Measurements from ENCODE around the gene PLEKHM2. TPM values are rescaled to one million over a fixed set of nuclear protein-coding genes. Genes with fewer than 3 reads are reported as not detected.

The PLEKHM2 gene
- total RNA-seq, 2 experiments from 2014 or later: 48.2 to 50.1 TPM

GRCh38 chr1:15757016-15757543 lies 73.0 kb downstream of the PLEKHM2 start:
- Mint-ChIP-seq H3K27ac (no peak overlapping the region), H3K4me1 (peaks cover 8% of the 10 kb centered on the region), H3K4me3 (no peak overlapping the region), H3K27me3 (peaks cover 32% of the 10 kb centered on the region), H3K36me3 (ENCODE audit: low read depth) (no peaks in the 10 kb centered on the region), H3K9me3 (ENCODE audit: low read depth) (no peaks in the 10 kb centered on the region)
- CTCF ChIA-PET: no interaction called here
- ATAC-seq (no peak), DNase-seq (no peak)
- POLR2A ChIA-PET: interaction anchor here (0.7 kb wide), 1 partner anchor 194 kb away, joined by 3 read pairs; no protein-coding TSS in a partner anchor
- intact Hi-C loops (cut with DNase I, micrococcal nuclease): no loop called here

DNA sequence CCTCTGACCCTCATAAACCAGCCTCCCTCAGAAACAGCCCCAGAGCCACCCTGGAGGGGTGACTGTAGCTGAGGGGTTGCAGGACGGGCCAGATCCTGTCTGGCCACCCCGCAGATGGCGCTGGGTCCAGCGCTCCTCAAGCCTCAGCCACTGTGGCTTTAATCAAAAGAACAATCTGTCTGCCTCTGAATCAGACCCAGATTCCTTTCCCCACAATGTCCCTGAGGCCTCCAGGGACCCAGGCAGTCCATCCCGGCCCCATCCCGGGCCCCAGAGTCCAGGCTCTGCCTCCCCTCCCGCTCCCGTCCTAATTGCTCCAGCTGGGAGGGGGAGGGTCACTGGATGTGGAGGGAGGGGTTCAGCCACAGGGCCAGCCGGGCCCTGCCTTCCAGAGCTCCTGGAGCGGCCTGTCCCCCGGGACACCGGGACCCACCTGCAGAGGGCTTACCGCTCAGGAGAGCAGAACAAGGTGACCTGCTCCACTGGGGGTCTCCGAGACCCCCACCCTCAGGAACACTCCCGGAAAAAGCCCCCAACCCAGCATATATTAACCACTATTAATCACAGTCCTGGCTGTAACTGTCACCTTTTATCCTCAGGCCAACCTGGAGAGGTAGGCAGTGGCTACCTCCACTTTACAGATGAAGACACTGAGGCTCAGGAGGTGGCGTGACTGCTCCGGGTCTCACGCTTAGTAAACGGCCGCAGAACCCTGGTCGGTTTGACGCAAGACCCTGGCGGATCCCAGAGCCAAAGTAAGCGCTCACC lies 73.6 kb downstream of the PLEKHM2 start:
- Mint-ChIP-seq H3K27ac (no peak overlapping the region), H3K9me3 (ENCODE audit: low read depth) (no peaks in the 10 kb centered on the region), H3K4me1 (peaks cover 8% of the 10 kb centered on the region), H3K27me3 (peaks cover 32% of the 10 kb centered on the region), H3K36me3 (ENCODE audit: low read depth) (no peaks in the 10 kb centered on the region), H3K4me3 (peak overlapping the region; percentile 47)
- intact Hi-C loops (cut with DNase I, micrococcal nuclease): no loop called here
- ChIA-PET CTCF (interaction anchor here (0.7 kb wide), 1 partner anchor 14 kb away, joined by 3 read pairs; no protein-coding TSS in a partner anchor), POLR2A (no interaction called here)
- DNase-seq (no peak), ATAC-seq (no peak)

GRCh38 chr1:15758343-15758931 lies 74.3 kb downstream of the PLEKHM2 start, which contains the start of gene FBLIM1:
TSS of gene FBLIM1 (plus strand) at chr1:15758795. CDS start at chr1:15764984, 6,189 bp downstream.
- peak; percentile 34 for ATAC-seq
- intact Hi-C loops (cut with DNase I, micrococcal nuclease): no loop called here
- CTCF ChIA-PET: interaction anchor here (0.7 kb wide), 1 partner anchor 13 kb away, joined by 3 read pairs; no protein-coding TSS in a partner anchor
- DNase-seq: peak; percentile 25
- peaks cover 32% of the 10 kb centered on the region for H3K27me3 Mint-ChIP-seq
- POLR2A ChIA-PET: no interaction called here
- H3K36me3 Mint-ChIP-seq (ENCODE audit: low read depth): no peaks in the 10 kb centered on the region
- H3K27ac Mint-ChIP-seq: no peak within 1 kb of the TSS
- H3K4me3 Mint-ChIP-seq: peak within 1 kb of the TSS; percentile 47
- H3K9me3 Mint-ChIP-seq (ENCODE audit: low read depth): no peaks in the 10 kb centered on the region
- H3K4me1 Mint-ChIP-seq: peaks cover 8% of the 10 kb centered on the region

DNA sequence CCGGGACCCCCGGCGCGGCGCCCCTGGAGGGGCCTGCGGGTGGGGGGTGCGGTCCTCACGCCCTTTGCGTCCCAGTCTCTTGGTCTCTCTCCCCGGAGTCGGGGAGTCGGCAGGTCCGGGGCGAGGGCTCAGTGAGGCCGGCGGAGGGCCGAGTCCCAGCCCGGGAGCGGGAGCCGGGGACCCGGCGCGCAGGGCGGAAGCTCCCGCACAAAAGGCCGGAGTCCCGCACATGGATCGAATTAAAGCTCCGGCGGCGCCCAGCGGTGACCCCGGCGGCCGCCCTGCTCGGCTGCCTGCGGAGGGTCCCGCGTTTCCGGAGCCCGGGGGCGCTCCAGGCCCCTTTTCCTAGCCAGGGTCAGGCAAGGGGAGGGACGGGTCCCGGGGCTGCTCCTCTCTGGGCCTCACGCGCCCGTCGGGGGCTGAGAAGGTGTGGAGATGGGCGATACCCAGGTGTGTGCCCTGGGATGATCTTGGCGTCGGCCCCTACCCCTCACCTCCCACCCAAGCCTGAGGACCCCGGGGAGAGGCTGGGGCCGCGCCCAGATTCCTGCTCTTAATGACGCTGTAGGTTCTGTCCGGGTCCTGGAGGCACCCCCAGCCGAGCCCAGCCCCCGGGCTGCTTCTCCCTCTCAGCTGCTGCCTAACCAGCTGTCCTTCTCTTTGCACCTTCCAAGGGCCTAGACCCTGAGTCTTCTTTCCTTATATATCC lies 75.0 kb downstream of the PLEKHM2 start:
- Mint-ChIP-seq H3K9me3 (ENCODE audit: low read depth) (no peaks in the 10 kb centered on the region), H3K36me3 (ENCODE audit: low read depth) (no peaks in the 10 kb centered on the region), H3K27me3 (peaks cover 32% of the 10 kb centered on the region), H3K27ac (no peak overlapping the region), H3K4me3 (no peak overlapping the region), H3K4me1 (peaks cover 8% of the 10 kb centered on the region)
- intact Hi-C loops (cut with DNase I, micrococcal nuclease): no loop called here
- ChIA-PET POLR2A (no interaction called here), CTCF (interaction anchor here (0.7 kb wide), 1 partner anchor 274 kb away, joined by 3 read pairs; no protein-coding TSS in a partner anchor)
- ATAC-seq: peak; percentile 34
- DNase-seq: peak; percentile 15

GRCh38 chr1:15760520-15761211 lies 76.5 kb downstream of the PLEKHM2 start:
- Mint-ChIP-seq H3K27ac (no peak overlapping the region), H3K4me3 (no peak overlapping the region), H3K27me3 (peaks cover 28% of the 10 kb centered on the region), H3K4me1 (peaks cover 8% of the 10 kb centered on the region), H3K36me3 (ENCODE audit: low read depth) (no peaks in the 10 kb centered on the region), H3K9me3 (ENCODE audit: low read depth) (no peaks in the 10 kb centered on the region)
- CTCF ChIA-PET: interaction anchor here (1.2 kb wide), 1 partner anchor 31 kb away, joined by 3 read pairs; no protein-coding TSS in a partner anchor
- no peak for ATAC-seq
- intact Hi-C loops (cut with DNase I, micrococcal nuclease): no loop called here
- POLR2A ChIA-PET: no interaction called here
- no peak for DNase-seq

- POLR2A ChIA-PET: interaction anchor here (0.6 kb wide), 1 partner anchor 20 kb away, joined by 3 read pairs; no protein-coding TSS in a partner anchor
- peaks cover 22% of the 10 kb centered on the region for H3K27me3 Mint-ChIP-seq
Observed at GRCh38 chr1:15761366-15762128, 77.4 kb downstream of the PLEKHM2 start.

GRCh38 chr1:15762546-15762945 lies 78.4 kb downstream of the PLEKHM2 start:
- no peak overlapping the region for H3K27ac Mint-ChIP-seq
- ChIA-PET POLR2A (interaction anchor here (0.6 kb wide), 1 partner anchor 21 kb away, joined by 3 read pairs; no protein-coding TSS in a partner anchor), CTCF (interaction anchor here (0.7 to 0.8 kb wide), 2 partner anchors 263 to 1433 kb away, joined by 3 read pairs; no protein-coding TSS in a partner anchor)
- peaks cover 14% of the 10 kb centered on the region for H3K27me3 Mint-ChIP-seq
- intact Hi-C loops (cut with DNase I, micrococcal nuclease): no loop called here
- H3K4me1 Mint-ChIP-seq: peaks cover 2% of the 10 kb centered on the region
- no peaks in the 10 kb centered on the region for H3K36me3 Mint-ChIP-seq (ENCODE audit: low read depth)
- no peak overlapping the region for H3K4me3 Mint-ChIP-seq
- DNase-seq: no peak
- no peaks in the 10 kb centered on the region for H3K9me3 Mint-ChIP-seq (ENCODE audit: low read depth)
- ATAC-seq: no peak

More at GRCh38 chr1:15761366-15762128, 77.4 kb downstream of the PLEKHM2 start:
- Mint-ChIP-seq H3K4me3 (no peak overlapping the region), H3K36me3 (ENCODE audit: low read depth) (no peaks in the 10 kb centered on the region), H3K27ac (no peak overlapping the region), H3K4me1 (peaks cover 2% of the 10 kb centered on the region), H3K9me3 (ENCODE audit: low read depth) (no peaks in the 10 kb centered on the region)
- CTCF ChIA-PET: interaction anchor here (0.6 kb wide), 1 partner anchor 57 kb away, joined by 3 read pairs; no protein-coding TSS in a partner anchor
- no peak for DNase-seq
- intact Hi-C loops (cut with DNase I, micrococcal nuclease): no loop called here
- no peak for ATAC-seq

- DNase-seq (no peak), ATAC-seq (no peak)
- H3K4me3 Mint-ChIP-seq: no peak overlapping the region
- intact Hi-C loops (cut with DNase I, micrococcal nuclease): no loop called here
- no peak overlapping the region for H3K27ac Mint-ChIP-seq
- ChIA-PET POLR2A (no interaction called here), CTCF (interaction anchor here (0.7 kb wide), 1 partner anchor 439 kb away, joined by 3 read pairs; no protein-coding TSS in a partner anchor)
- H3K36me3 Mint-ChIP-seq (ENCODE audit: low read depth): no peaks in the 10 kb centered on the region
- peaks cover 10% of the 10 kb centered on the region for H3K27me3 Mint-ChIP-seq
- H3K4me1 Mint-ChIP-seq: no peaks in the 10 kb centered on the region
- H3K9me3 Mint-ChIP-seq (ENCODE audit: low read depth): no peaks in the 10 kb centered on the region
Observed at GRCh38 chr1:15764269-15764764, 80.2 kb downstream of the PLEKHM2 start.

- ChIA-PET CTCF (interaction anchor here (0.7 kb wide), 1 partner anchor 439 kb away, joined by 3 read pairs; no protein-coding TSS in a partner anchor), POLR2A (no interaction called here)
- H3K4me3 Mint-ChIP-seq: no peak overlapping the region
- DNase-seq (no peak), ATAC-seq (no peak)
- no peaks in the 10 kb centered on the region for H3K36me3 Mint-ChIP-seq (ENCODE audit: low read depth)
- no peaks in the 10 kb centered on the region for H3K9me3 Mint-ChIP-seq (ENCODE audit: low read depth)
- intact Hi-C loops (cut with DNase I, micrococcal nuclease): no loop called here
- H3K27me3 Mint-ChIP-seq: peaks cover 7% of the 10 kb centered on the region
- H3K4me1 Mint-ChIP-seq: no peaks in the 10 kb centered on the region
- H3K27ac Mint-ChIP-seq: no peak overlapping the region
Observed at GRCh38 chr1:15764890-15765289, 80.8 kb downstream of the PLEKHM2 start.

All from activated CD4-positive, alpha-beta T cell treated with anti-CD3 and anti-CD28 coated beads for 36 hours (primary cell).